Esophagus muscularis mucosa (tissue), 3 donors: ENCODE results near the gene CAMTA1.

Source experiments
- EP300 ChIP-seq: sonication (generic); formaldehyde crosslinking; IDR thresholded peaks from one replicate; pipeline ENCODE4 v1.6.1; 2017; ENCODE audit warnings: antibody characterized with exemption
- TF ChIP-seq, protein P1 (sequence below), 3 experiments: fragments of 200-600 bp in 2 of 3; fragments of 450-650 bp in 1 of 3; sonication (generic) in 2 of 3; IDR thresholded peaks; one replicate each; pipeline ENCODE4 v1.5.1; 2017 to 2019; ENCODE audit warnings: antibody characterized with exemption in 3 of 3, mild to moderate bottlenecking in 2 of 3, moderate library complexity in 1 of 3

- TF ChIP-seq, protein P1, sequence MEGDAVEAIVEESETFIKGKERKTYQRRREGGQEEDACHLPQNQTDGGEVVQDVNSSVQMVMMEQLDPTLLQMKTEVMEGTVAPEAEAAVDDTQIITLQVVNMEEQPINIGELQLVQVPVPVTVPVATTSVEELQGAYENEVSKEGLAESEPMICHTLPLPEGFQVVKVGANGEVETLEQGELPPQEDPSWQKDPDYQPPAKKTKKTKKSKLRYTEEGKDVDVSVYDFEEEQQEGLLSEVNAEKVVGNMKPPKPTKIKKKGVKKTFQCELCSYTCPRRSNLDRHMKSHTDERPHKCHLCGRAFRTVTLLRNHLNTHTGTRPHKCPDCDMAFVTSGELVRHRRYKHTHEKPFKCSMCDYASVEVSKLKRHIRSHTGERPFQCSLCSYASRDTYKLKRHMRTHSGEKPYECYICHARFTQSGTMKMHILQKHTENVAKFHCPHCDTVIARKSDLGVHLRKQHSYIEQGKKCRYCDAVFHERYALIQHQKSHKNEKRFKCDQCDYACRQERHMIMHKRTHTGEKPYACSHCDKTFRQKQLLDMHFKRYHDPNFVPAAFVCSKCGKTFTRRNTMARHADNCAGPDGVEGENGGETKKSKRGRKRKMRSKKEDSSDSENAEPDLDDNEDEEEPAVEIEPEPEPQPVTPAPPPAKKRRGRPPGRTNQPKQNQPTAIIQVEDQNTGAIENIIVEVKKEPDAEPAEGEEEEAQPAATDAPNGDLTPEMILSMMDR (IDR thresholded peaks at IDR 0.05): no peak
- TF ChIP-seq EP300: no peak
These were observed 810.1 kb downstream of the CAMTA1 start for GRCh38 chr1:7595336-7595735.
